SK-N-SH (cell line): ENCODE data around the gene NPAS1. TPM values are rescaled to one million over a fixed set of nuclear protein-coding genes. Genes with fewer than 3 reads are reported as not detected.

Experiments used
- CTCF ChIA-PET: fragments of 300-600, 350-600 bp; formaldehyde crosslinking; extraction: SDS; loops from one replicate; lab custom pipeline; 2021; lab: Yijun Ruan, JAX
- POLR2A ChIA-PET: fragments of 350-600 bp; sonication (Branson Sonifier 250); formaldehyde crosslinking; extraction: SDS; loops from one replicate; lab custom pipeline; 2020; ENCODE audit warnings: antibody characterized with exemption, inconsistent platforms; lab: Yijun Ruan, JAX
- DNase-seq: peaks from one replicate; pipeline ENCODE4 v3.0.0; 2012
- H2AFZ ChIP-seq: fragments of 200-600 bp; sonication (generic); 2 replicates; pipeline ENCODE4 v1.8.1; 2016; ENCODE audit warnings: antibody characterized with exemption, mild to moderate bottlenecking, low read depth
- H3F3A ChIP-seq: fragments of 200-600 bp; sonication (generic); replicated peaks from 2 replicates; pipeline ENCODE3; 2016; ENCODE audit warnings: antibody characterized with exemption, mild to moderate bottlenecking; ENCODE audit not compliant: insufficient read depth
- H3K27ac ChIP-seq, 2 experiments: fragments of 200-500 bp in 1 of 2; fragments of 200-600 bp in 1 of 2; sonication (Bioruptor generic) in 1 of 2; sonication (generic), shearing (Covaris generic) in 1 of 2; 2 replicates each; pipeline versions ENCODE4 v1.5.1 to v1.6.1; 2014 to 2016; ENCODE audit warnings: low read depth in 2 of 2, inconsistent platforms in 1 of 2, low read length in 1 of 2, mild to moderate bottlenecking in 1 of 2, mixed read lengths in 1 of 2
- H3K27me3 ChIP-seq: fragments of 200-600 bp; sonication (generic), shearing (Covaris generic); 2 replicates; pipeline ENCODE4 v1.6.1; 2016; ENCODE audit warnings: mixed run types; ENCODE audit not compliant: insufficient read depth
- H3K36me3 ChIP-seq, 2 experiments: fragments of 200-500 bp in 1 of 2; fragments of 200-600 bp in 1 of 2; sonication (Bioruptor generic) in 1 of 2; sonication (generic) in 1 of 2; replicated peaks in 1 of 2; 2 replicates each; pipeline versions ENCODE3 to v1.5.1; 2014 to 2016; ENCODE audit warnings: low read length in 1 of 2, mild to moderate bottlenecking in 1 of 2; ENCODE audit not compliant: insufficient read depth in 2 of 2, control insufficient read depth in 1 of 2
- H3K4me1 ChIP-seq, 2 experiments: fragments of 200-500 bp in 1 of 2; fragments of 200-600 bp in 1 of 2; sonication (Bioruptor generic) in 1 of 2; sonication (generic), shearing (Covaris generic) in 1 of 2; 2 replicates each; pipeline versions ENCODE4 v1.5.1 to v1.6.1; 2014 to 2016; ENCODE audit warnings: low read depth in 1 of 2, low read length in 1 of 2, mixed run types in 1 of 2; ENCODE audit not compliant: insufficient read depth in 2 of 2, control insufficient read depth in 1 of 2
- H3K4me2 ChIP-seq: fragments of 200-600 bp; sonication (generic), shearing (Covaris generic); 2 replicates; pipeline ENCODE4 v1.6.1; 2017; ENCODE audit warnings: mixed run types
- H3K4me3 ChIP-seq, 2 experiments: fragments of 200-500 bp in 1 of 2; fragments of 200-600 bp in 1 of 2; sonication (Bioruptor generic) in 1 of 2; sonication (generic), shearing (Covaris generic) in 1 of 2; 2 replicates each; pipeline versions ENCODE4 v1.5.1 to v1.8.1; 2014 to 2016; ENCODE audit warnings: low read depth in 2 of 2, inconsistent platforms in 1 of 2, low read length in 1 of 2, mild to moderate bottlenecking in 1 of 2, mixed read lengths in 1 of 2, moderate library complexity in 1 of 2
- H3K79me2 ChIP-seq: fragments of 200-600 bp; sonication (generic); 2 replicates; pipeline ENCODE4 v1.8.1; 2017; ENCODE audit warnings: mild to moderate bottlenecking; ENCODE audit not compliant: insufficient read depth
- H3K9ac ChIP-seq: fragments of 200-600 bp; sonication (generic); 2 replicates; pipeline ENCODE4 v1.6.1; 2017; ENCODE audit warnings: mixed run types
- H3K9me2 ChIP-seq: fragments of 200-600 bp; sonication (generic); 2 replicates; pipeline ENCODE4 v1.6.1; 2017; ENCODE audit warnings: mixed run types
- H3K9me3 ChIP-seq: fragments of 200-600 bp; sonication (generic); 2 replicates; pipeline ENCODE4 v1.6.1; 2017; ENCODE audit warnings: mixed run types, mild to moderate bottlenecking, moderate library complexity
- H4K20me1 ChIP-seq: fragments of 200-600 bp; sonication (generic); 2 replicates; pipeline ENCODE4 v1.6.1; 2017; ENCODE audit warnings: mild to moderate bottlenecking, mixed run types; ENCODE audit not compliant: insufficient read depth
- EZH2phosphoT487 ChIP-seq: fragments of 200-600 bp; sonication (generic); IDR thresholded peaks from 2 replicates; pipeline ENCODE4 v1.6.1; 2017; ENCODE audit warnings: low read depth, mixed run types, mild to moderate bottlenecking, antibody characterized with exemption, moderate library complexity, borderline replicate concordance
- NFIC ChIP-seq: IDR thresholded peaks from 2 replicates; pipeline ENCODE4 v1.4.0; 2012; ENCODE audit warnings: borderline replicate concordance
- NRF1 ChIP-seq: IDR thresholded peaks from 2 replicates; pipeline ENCODE4 v1.6.1; 2012; ENCODE audit warnings: low read depth, mild to moderate bottlenecking, low read length
- RAD21 ChIP-seq: IDR thresholded peaks from 2 replicates; pipeline ENCODE4 v1.6.1; 2012; ENCODE audit warnings: mild to moderate bottlenecking, low read length
- RCOR1 ChIP-seq: fragments of 150-350 bp; IDR thresholded peaks from 2 replicates; pipeline ENCODE4 v1.6.1; 2017; ENCODE audit warnings: antibody characterized with exemption, low read length
- RXRA ChIP-seq: IDR thresholded peaks from 2 replicates; pipeline ENCODE4 v1.4.0; 2012; ENCODE audit warnings: low read depth, mild to moderate bottlenecking, borderline replicate concordance
- SMC3 ChIP-seq: IDR thresholded peaks from 2 replicates; pipeline ENCODE4 v1.6.1; 2012; ENCODE audit warnings: low read depth, low read length, improper control_type of control experiment
- TAF1 ChIP-seq: IDR thresholded peaks from 2 replicates; pipeline ENCODE4 v1.6.1; 2012; ENCODE audit warnings: low read depth, mild to moderate bottlenecking, low read length, moderate library complexity, borderline replicate concordance
- TCF12 ChIP-seq: IDR thresholded peaks from 2 replicates; pipeline ENCODE4 v1.4.0; 2012
- TEAD4 ChIP-seq: IDR thresholded peaks from 2 replicates; pipeline ENCODE4 v1.4.0; 2012; ENCODE audit warnings: mild to moderate bottlenecking, borderline replicate concordance; ENCODE audit not compliant: insufficient read depth
- WGBS: methylation state at CpG from one replicate; pipeline ENCODE4 v1.1.6; 2017; ENCODE audit warnings: low lambda C conversion rate; 5-methylcytosine and 5-hydroxymethylcytosine counted together
- polyA plus RNA-seq, 3 experiments: library from polyadenylated mRNA; depleted of rRNA; stranded (reverse); fragments of >200 nt; gene quantifications; 2 replicates each; pipeline ENCODE4 v1.2.3, GENCODE V29; 2012
- TF ChIP-seq, protein P1 (sequence below): fragments of 200-600 bp; sonication (generic); IDR thresholded peaks from 2 replicates; pipeline ENCODE4 v1.6.1; 2017; ENCODE audit warnings: antibody characterized with exemption, mild to moderate bottlenecking, moderate library complexity
- TF ChIP-seq, protein P2 (sequence below): IDR thresholded peaks from 2 replicates; pipeline ENCODE4; 2012
- TF ChIP-seq, protein P3 (sequence below): IDR thresholded peaks from 2 replicates; pipeline ENCODE4 v1.6.1; 2012; ENCODE audit warnings: mild to moderate bottlenecking, low read depth, low read length, moderate library complexity

Gene NPAS1
- polyA plus RNA-seq, 1 of the 3 experiments (the other 2 are of a cell fraction), result 1.1 TPM

DNA sequence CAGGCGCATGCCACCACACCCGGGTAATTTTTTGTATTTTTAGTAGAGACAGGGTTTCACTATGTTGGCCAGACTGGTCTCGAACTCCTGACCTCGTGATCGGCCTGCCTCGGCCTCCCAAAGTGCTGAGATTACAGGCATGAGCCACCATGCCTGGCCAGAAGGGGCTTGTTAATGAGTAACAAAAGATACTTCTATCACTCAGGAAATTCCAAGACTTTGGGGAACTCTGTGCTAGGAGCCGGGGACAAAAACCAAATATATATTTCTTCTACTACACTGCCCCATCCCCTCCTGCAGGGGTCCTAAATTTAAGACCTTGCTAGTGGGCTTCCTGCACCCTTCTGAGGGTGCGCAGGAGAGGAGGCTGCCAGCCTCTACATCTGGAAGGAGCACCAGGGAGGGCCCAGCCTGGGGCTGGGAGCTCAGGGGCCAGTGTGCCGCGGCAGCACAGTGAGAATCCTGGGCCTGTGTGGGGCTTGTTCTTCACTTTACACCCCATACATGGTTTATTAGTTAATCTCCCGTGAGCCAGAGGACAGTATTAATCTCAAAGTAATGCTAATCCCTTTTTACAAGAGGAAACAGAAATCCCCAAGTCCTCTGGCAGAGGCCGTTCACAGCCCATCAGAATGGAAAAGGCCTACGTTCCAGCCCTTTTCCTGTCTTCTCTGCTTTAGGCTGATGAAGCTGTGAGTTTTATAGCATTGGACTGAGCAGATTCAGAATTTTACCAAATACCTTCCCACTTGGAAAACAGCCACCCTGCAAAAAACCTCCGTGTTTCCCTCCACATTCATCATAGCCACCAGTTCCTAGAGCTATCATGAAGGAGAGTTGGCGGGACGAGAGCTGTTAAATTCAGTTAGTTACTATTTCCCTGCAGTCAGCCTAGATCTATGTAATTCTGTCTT lies 44.4 kb upstream of the NPAS1 start:
- Histone ChIP-seq H3K9me3 (no peaks in the 10 kb centered on the region), H3K4me2 (peak overlapping the region; percentile 69), H3K4me3 (no peak overlapping the region), H3K27me3 (no peaks in the 10 kb centered on the region), H3K4me1 (peaks cover 29 to 48% of the 10 kb centered on the region in 2 experiments), H3K27ac (peak overlapping the region; percentile 82 to 91), H3K79me2 (peaks cover 65% of the 10 kb centered on the region), H3F3A (peaks cover 44% of the 10 kb centered on the region), H3K9me2 (no peaks in the 10 kb centered on the region), H2AFZ (no peak overlapping the region), H3K9ac (peak overlapping the region; percentile 43; the same call in 1 of the 2 replicates), H3K36me3 (peaks cover 0 to 2% of the 10 kb centered on the region in 2 experiments), H4K20me1 (peaks cover 4% of the 10 kb centered on the region; the same call in 1 of the 2 replicates)
- CTCF ChIA-PET, result interaction anchor here (0.7 to 3.0 kb wide), 5 partner anchors 9 to 134 kb away, joined by 3 to 17 read pairs (median 4); no protein-coding TSS in a partner anchor
- no peak for DNase-seq
- TF ChIP-seq RXRA, result no peak
- TF ChIP-seq, protein P1, sequence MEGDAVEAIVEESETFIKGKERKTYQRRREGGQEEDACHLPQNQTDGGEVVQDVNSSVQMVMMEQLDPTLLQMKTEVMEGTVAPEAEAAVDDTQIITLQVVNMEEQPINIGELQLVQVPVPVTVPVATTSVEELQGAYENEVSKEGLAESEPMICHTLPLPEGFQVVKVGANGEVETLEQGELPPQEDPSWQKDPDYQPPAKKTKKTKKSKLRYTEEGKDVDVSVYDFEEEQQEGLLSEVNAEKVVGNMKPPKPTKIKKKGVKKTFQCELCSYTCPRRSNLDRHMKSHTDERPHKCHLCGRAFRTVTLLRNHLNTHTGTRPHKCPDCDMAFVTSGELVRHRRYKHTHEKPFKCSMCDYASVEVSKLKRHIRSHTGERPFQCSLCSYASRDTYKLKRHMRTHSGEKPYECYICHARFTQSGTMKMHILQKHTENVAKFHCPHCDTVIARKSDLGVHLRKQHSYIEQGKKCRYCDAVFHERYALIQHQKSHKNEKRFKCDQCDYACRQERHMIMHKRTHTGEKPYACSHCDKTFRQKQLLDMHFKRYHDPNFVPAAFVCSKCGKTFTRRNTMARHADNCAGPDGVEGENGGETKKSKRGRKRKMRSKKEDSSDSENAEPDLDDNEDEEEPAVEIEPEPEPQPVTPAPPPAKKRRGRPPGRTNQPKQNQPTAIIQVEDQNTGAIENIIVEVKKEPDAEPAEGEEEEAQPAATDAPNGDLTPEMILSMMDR, result 0 out of 2 replicates have a peak, but pooled peaks have one; percentile 9
- TF ChIP-seq, protein P2, sequence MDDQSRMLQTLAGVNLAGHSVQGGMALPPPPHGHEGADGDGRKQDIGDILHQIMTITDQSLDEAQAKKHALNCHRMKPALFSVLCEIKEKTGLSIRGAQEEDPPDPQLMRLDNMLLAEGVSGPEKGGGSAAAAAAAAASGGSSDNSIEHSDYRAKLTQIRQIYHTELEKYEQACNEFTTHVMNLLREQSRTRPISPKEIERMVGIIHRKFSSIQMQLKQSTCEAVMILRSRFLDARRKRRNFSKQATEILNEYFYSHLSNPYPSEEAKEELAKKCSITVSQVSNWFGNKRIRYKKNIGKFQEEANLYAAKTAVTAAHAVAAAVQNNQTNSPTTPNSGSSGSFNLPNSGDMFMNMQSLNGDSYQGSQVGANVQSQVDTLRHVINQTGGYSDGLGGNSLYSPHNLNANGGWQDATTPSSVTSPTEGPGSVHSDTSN, result no peak; the same call in 1 of the 2 replicates
- TF ChIP-seq RCOR1, result no peak
- TF ChIP-seq EZH2phosphoT487, result no peak
- POLR2A ChIA-PET, result interaction anchor here (1.3 kb wide), 1 partner anchor 9 kb away, joined by 5 read pairs; no protein-coding TSS in a partner anchor
- 75% methylated on average over 14 of the region's 16 CpGs for WGBS

DNA sequence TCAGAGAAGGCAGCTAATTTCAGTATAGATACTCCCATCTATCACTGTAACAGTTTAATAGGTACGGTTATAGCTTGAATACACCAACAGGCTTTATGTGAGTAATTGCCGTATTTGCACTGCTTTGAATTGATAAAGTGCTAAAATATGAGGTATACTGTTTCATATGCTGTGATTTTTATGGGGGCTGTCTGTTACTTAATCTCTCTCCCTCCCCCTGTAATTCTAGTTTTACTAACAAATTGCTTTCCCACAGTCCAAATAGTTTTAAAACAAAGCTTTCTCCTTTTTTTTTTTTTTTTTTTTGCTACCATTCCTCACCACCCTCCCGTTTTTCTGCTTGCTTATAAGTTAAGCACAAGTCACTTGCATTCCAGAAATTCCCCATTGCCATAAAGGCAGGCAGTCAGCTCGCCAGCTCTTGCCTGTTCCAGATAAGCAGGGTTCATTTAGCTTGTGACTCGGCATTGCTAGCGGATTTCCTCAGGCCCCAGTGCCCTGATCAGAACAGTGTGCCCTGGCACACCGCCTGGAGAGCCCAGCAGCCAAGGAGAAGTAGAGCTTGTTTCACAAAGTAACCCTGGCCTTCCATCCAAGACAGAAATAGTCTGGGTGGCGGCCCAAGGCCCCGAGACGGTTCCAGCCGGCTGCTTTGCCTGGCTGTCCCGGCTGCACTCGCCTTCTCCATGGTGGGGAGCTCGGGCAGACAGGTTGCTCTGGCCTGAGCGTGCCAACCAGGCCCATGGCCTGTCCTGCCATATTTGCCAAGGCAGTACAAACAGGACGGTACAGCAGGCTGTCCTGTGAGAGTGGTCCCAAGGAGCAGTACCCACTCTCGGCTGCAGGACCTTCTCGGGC lies 43.5 kb upstream of the NPAS1 start:
- peaks cover 71% of the 10 kb centered on the region for H3K79me2 ChIP-seq
- TF ChIP-seq NRF1 (no peak), NFIC (peak; percentile 86), SMC3 (0 out of 2 replicates have a peak, but pooled peaks have one; percentile 18), TAF1 (peak; percentile 27; the same call in 1 of the 2 replicates), TEAD4 (peak; percentile 91), RCOR1 (peak; percentile 16; the same call in 1 of the 2 replicates), TCF12 (peak; percentile 81), RAD21 (peak; percentile 5; the same call in 1 of the 2 replicates), RXRA (peak; percentile 67; the same call in 1 of the 2 replicates)
- TF ChIP-seq, protein P2, result peak; percentile 28; the same call in 1 of the 2 replicates
- TF ChIP-seq, protein P3, sequence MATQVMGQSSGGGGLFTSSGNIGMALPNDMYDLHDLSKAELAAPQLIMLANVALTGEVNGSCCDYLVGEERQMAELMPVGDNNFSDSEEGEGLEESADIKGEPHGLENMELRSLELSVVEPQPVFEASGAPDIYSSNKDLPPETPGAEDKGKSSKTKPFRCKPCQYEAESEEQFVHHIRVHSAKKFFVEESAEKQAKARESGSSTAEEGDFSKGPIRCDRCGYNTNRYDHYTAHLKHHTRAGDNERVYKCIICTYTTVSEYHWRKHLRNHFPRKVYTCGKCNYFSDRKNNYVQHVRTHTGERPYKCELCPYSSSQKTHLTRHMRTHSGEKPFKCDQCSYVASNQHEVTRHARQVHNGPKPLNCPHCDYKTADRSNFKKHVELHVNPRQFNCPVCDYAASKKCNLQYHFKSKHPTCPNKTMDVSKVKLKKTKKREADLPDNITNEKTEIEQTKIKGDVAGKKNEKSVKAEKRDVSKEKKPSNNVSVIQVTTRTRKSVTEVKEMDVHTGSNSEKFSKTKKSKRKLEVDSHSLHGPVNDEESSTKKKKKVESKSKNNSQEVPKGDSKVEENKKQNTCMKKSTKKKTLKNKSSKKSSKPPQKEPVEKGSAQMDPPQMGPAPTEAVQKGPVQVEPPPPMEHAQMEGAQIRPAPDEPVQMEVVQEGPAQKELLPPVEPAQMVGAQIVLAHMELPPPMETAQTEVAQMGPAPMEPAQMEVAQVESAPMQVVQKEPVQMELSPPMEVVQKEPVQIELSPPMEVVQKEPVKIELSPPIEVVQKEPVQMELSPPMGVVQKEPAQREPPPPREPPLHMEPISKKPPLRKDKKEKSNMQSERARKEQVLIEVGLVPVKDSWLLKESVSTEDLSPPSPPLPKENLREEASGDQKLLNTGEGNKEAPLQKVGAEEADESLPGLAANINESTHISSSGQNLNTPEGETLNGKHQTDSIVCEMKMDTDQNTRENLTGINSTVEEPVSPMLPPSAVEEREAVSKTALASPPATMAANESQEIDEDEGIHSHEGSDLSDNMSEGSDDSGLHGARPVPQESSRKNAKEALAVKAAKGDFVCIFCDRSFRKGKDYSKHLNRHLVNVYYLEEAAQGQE, result peak; percentile 55; the same call in 1 of the 2 replicates

More for the DNA sequence above, 43.5 kb upstream of the NPAS1 start:
- ChIA-PET CTCF (interaction anchor here (0.7 to 3.0 kb wide), 7 partner anchors 9 to 120 kb away, joined by 3 to 17 read pairs (median 4); no protein-coding TSS in a partner anchor), POLR2A (interaction anchor here (1.3 kb wide), 1 partner anchor 9 kb away, joined by 5 read pairs; no protein-coding TSS in a partner anchor)
- H3K4me1 ChIP-seq, result peaks cover 29 to 48% of the 10 kb centered on the region in 2 experiments
- H3F3A ChIP-seq, result peaks cover 48% of the 10 kb centered on the region
- no peaks in the 10 kb centered on the region for H3K9me3 ChIP-seq
- no peak overlapping the region for H3K4me3 ChIP-seq
- peaks cover 2 to 4% of the 10 kb centered on the region in 2 experiments for H3K36me3 ChIP-seq
- DNase-seq, result peak; percentile 69
- H3K9me2 ChIP-seq, result no peaks in the 10 kb centered on the region
- H3K9ac ChIP-seq, result peak overlapping the region; percentile 43
- H3K27me3 ChIP-seq, result no peaks in the 10 kb centered on the region
- H4K20me1 ChIP-seq, result peaks cover 4% of the 10 kb centered on the region; the same call in 1 of the 2 replicates
- 30% methylated on average over 9 of the region's 18 CpGs for WGBS
- H2AFZ ChIP-seq, result no peak overlapping the region
- H3K27ac ChIP-seq, result peak overlapping the region; percentile 82 to 91
- peak overlapping the region; percentile 69 for H3K4me2 ChIP-seq
